GM12892 (cell line): ENCODE results near the gene PKP2.

Experiments used
- POLR2A ChIP-seq: IDR thresholded peaks from 2 replicates; pipeline ENCODE4 v1.6.1; 2011; ENCODE audit warnings: low read depth, low read length, control low read depth
- POLR2AphosphoS5 ChIP-seq: IDR thresholded peaks from 2 replicates; pipeline ENCODE4 v1.6.1; 2011; ENCODE audit warnings: low read depth, low read length, control low read depth

- TF ChIP-seq POLR2AphosphoS5 (no peak), POLR2A (no peak)
Measured at GRCh38 chr12:32809846-32810245, 86.7 kb downstream of the PKP2 start.
